Measurements from ENCODE around the gene ZSCAN31.

DNA sequence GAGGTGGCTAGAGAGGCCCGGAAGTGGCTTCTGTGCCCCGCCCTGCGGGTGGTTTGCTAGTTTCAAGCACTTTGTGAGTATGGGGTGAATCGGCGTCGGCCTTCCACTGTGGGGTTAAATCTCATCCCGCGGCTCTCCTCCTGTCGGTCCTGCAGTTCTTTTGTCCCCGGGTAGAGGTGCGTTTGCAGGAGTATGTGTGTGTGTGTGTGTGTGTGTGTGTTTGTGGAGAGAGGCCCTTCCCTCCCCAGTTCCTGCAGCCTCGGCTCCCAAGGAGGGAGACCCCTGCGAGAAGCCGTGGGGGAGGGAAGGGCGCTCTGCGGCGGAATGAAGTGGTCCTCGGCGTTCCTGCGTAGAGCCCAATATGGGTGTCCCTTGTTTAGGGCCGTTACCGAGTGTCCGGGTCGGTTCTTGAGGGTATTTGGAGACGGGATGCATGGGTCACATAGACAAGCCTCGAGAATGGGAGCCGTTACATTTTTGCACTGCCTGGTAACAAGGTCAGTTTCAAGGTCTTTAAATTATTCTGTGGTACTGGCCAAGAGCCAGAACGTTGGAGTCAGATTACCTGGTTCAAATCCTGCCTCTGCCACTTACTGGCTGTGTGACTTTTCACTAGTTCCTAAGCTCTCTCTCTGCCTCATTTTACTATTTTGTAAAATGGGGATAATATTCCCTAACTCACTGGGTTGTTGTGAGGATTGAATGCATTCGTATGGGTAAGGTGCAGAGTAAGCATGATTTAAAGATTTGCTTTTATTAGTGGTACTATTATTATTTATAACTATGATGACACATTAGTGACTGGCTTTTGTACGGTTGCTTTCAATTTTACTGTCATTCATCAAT is 14.2 kb upstream of the ZSCAN31 start, which contains the start of gene ZKSCAN3:
- TF ChIP-seq SP1 (IDR thresholded peaks at IDR 0.05; ENCODE audit: low read depth, low read length) (no peak), CTCF (IDR thresholded peaks at IDR 0.05; ENCODE audit: control extremely low read depth in 1 of 3, insufficient read depth in 1 of 3, low read depth in 1 of 3, low read length in 3 of 3) (no peak), RFX5 (IDR thresholded peaks at IDR 0.05; ENCODE audit: borderline replicate concordance, low read depth, low read length) (no peak)

All from H1 (cell line).